Epithelial cell of esophagus (primary cell): Measurements from ENCODE around the gene SLC39A10.

Source experiments
- DNase-seq: peaks from one replicate; pipeline ENCODE4 v3.0.0; 2010; ENCODE audit warnings: low read depth
- H3K4me3 ChIP-seq: 2 replicates; pipeline ENCODE4 v1.5.1; 2011; ENCODE audit warnings: mild to moderate bottlenecking, low read length, control low read depth
- TF ChIP-seq, protein P1 (sequence below): IDR thresholded peaks from 2 replicates; pipeline ENCODE4 v1.5.1; 2011; ENCODE audit warnings: low read depth, mild to moderate bottlenecking, low read length, control low read depth, inconsistent platforms; ENCODE audit not compliant: insufficient read depth; ENCODE audit errors: missing control alignments

Gene SLC39A10

DNA sequence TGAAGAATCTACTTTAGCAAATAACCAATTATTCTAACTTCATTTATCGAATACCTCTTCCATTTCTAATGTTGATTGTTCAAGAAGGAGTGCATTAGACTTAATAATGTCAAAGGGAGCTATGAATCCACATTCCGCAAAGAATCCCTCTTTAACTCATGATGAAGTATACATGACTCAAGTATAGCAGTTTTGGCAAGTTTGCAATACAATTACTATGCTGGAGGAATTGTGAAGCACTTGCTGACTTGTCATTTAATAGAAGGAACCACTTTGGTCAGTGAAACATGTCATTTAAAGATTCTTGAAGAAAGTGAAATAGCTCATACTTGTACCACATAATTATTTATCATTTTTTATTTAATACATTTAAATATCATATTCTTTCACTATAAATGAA is 125.1 kb downstream of the SLC39A10 start:
- no peak for DNase-seq
- TF ChIP-seq, protein P1, sequence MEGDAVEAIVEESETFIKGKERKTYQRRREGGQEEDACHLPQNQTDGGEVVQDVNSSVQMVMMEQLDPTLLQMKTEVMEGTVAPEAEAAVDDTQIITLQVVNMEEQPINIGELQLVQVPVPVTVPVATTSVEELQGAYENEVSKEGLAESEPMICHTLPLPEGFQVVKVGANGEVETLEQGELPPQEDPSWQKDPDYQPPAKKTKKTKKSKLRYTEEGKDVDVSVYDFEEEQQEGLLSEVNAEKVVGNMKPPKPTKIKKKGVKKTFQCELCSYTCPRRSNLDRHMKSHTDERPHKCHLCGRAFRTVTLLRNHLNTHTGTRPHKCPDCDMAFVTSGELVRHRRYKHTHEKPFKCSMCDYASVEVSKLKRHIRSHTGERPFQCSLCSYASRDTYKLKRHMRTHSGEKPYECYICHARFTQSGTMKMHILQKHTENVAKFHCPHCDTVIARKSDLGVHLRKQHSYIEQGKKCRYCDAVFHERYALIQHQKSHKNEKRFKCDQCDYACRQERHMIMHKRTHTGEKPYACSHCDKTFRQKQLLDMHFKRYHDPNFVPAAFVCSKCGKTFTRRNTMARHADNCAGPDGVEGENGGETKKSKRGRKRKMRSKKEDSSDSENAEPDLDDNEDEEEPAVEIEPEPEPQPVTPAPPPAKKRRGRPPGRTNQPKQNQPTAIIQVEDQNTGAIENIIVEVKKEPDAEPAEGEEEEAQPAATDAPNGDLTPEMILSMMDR: no peak

More for the DNA sequence above, 125.1 kb downstream of the SLC39A10 start:
- no peak overlapping the region for H3K4me3 ChIP-seq
